ENCODE measurements around the gene EFNA5. TPM values are rescaled to one million over a fixed set of nuclear protein-coding genes. Genes with fewer than 3 reads are reported as not detected.

Gene EFNA5
- total RNA-seq, 1 donor from 2014 or later, result 10.2 TPM

DNA sequence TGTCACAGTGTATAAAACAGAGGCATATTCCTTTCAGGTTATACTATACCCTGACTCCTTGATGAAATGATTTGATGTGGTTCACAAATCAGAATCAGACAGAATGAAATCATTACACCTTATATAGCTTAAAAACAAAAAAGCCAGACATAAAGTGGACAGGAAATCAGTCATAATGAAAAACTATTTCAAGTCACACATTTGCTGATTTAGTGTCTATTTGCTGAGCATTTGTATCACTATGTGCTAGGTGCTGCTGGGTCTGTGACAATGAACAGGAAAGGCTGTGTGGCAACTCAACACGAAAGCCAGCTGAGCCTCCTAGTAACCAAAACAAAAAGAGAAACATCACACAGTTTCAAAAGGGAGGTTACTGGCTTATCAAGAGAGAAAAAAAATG is 194.0 kb downstream of the EFNA5 start:
- no peak overlapping the region for H3K4me3 ChIP-seq
- H3K36me3 ChIP-seq, result no peaks in the 10 kb centered on the region
- TF ChIP-seq, protein P1, sequence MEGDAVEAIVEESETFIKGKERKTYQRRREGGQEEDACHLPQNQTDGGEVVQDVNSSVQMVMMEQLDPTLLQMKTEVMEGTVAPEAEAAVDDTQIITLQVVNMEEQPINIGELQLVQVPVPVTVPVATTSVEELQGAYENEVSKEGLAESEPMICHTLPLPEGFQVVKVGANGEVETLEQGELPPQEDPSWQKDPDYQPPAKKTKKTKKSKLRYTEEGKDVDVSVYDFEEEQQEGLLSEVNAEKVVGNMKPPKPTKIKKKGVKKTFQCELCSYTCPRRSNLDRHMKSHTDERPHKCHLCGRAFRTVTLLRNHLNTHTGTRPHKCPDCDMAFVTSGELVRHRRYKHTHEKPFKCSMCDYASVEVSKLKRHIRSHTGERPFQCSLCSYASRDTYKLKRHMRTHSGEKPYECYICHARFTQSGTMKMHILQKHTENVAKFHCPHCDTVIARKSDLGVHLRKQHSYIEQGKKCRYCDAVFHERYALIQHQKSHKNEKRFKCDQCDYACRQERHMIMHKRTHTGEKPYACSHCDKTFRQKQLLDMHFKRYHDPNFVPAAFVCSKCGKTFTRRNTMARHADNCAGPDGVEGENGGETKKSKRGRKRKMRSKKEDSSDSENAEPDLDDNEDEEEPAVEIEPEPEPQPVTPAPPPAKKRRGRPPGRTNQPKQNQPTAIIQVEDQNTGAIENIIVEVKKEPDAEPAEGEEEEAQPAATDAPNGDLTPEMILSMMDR (IDR thresholded peaks at IDR 0.05), result no peak
- H3K4me1 ChIP-seq, result peaks cover 5% of the 10 kb centered on the region
- H3K27me3 ChIP-seq (ENCODE audit: low read depth), result no peaks in the 10 kb centered on the region
- DNase-seq (no peak), ATAC-seq (peak; percentile 69 to 80)
- intact Hi-C loops (cut with DNase I), result no loop called here
- H3K9me3 ChIP-seq, result no peaks in the 10 kb centered on the region
- H3K27ac ChIP-seq, result peak overlapping the region; percentile 5

DNA sequence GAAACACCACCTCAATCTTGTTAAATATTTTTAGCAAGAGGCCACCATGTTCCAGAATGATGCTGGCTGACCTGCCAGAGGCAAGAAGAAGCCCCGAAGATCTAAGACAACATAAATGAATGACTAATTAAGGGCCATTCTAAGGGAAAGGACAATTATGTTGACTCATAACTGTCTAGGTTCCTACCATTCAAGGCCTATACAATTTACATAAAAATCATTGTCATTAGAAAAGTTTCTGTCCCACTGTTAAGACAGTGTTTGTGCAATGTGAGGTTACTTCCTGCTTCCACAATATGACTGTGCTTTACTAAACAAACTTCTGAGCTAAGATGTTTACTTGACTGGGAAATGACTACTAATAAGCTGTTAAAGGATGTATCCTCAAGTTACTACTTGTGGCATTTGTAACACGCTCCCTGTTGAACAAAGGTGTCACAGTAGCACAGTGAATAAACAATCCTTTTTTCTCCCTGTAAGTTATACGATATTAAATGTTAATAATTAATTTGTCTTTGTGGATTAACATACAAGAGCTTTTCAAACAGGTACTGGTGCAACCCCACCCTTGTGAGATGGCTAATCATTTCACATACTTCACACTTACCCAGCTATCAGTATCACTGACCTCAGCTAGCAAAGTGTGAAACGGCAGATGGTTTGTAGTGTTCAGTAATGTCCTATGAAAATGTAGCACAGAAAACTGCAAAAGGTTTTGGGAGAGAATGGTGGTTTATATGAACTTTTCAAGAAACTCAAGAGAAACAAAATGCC is 195.8 kb downstream of the EFNA5 start:
- no peaks in the 10 kb centered on the region for H3K36me3 ChIP-seq
- no peaks in the 10 kb centered on the region for H3K27me3 ChIP-seq (ENCODE audit: low read depth)
- H3K4me1 ChIP-seq, result peaks cover 10% of the 10 kb centered on the region
- H3K27ac ChIP-seq, result peak overlapping the region; percentile 61
- TF ChIP-seq, protein P1 (IDR thresholded peaks at IDR 0.05), result no peak
- ATAC-seq, result peak; percentile 72 to 77
- H3K9me3 ChIP-seq, result no peaks in the 10 kb centered on the region
- no peak for DNase-seq
- intact Hi-C loops (cut with DNase I), result no loop called here
- H3K4me3 ChIP-seq, result no peak overlapping the region

DNA sequence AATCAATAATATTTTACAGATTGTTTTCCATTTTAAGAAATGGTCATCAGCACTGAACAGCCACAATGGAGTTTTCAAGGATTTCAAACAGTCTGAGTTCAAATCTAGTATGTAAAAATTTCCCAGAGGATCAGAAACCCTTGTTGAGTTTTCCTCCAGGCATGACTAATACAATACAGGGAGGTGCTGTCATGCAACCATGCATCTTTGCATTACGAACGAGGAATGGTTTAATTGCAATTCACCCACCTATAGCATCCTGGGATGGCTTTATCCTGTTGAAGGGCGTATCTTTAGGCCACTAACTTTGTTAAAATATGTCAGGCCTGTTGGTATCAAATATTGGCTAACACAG is 196.4 kb downstream of the EFNA5 start:
- TF ChIP-seq, protein P1 (IDR thresholded peaks at IDR 0.05), result no peak
- Histone ChIP-seq H3K36me3 (no peaks in the 10 kb centered on the region), H3K27ac (peak overlapping the region; percentile 61), H3K4me3 (no peak overlapping the region), H3K9me3 (no peaks in the 10 kb centered on the region), H3K4me1 (peaks cover 14% of the 10 kb centered on the region), H3K27me3 (ENCODE audit: low read depth) (no peaks in the 10 kb centered on the region)
- intact Hi-C loops (cut with DNase I), result no loop called here
- DNase-seq, result no peak
- ATAC-seq, result peak in 1 of 2 donors; percentile 5

DNA sequence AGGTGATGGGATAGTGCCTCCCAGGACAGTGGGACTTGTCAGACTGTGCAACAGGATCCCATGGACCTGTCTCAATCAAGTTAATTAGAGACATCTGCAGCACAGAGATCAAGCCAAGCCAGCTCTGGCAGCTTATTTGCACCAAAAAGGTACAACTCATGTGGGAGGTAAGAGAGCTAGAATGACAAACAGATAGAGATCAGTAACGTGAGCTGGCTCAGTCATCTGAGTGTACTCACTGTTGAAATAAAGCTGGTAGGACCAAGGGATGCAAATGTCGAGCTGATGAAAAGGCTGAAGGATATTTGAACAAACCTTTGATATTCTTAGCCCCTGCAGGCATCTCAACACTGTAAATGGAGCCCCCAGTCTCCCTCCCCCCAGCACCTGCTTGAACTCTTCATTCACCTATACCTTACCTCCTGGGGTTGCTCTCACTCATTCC is 198.1 kb downstream of the EFNA5 start:
- no peak for ATAC-seq
- no peak overlapping the region for H3K27ac ChIP-seq
- DNase-seq, result no peak
- TF ChIP-seq, protein P1 (IDR thresholded peaks at IDR 0.05), result no peak
- no peaks in the 10 kb centered on the region for H3K36me3 ChIP-seq
- peaks cover 19% of the 10 kb centered on the region for H3K4me1 ChIP-seq
- no peaks in the 10 kb centered on the region for H3K9me3 ChIP-seq
- intact Hi-C loops (cut with DNase I), result no loop called here
- H3K27me3 ChIP-seq (ENCODE audit: low read depth), result no peaks in the 10 kb centered on the region
- no peak overlapping the region for H3K4me3 ChIP-seq

DNA sequence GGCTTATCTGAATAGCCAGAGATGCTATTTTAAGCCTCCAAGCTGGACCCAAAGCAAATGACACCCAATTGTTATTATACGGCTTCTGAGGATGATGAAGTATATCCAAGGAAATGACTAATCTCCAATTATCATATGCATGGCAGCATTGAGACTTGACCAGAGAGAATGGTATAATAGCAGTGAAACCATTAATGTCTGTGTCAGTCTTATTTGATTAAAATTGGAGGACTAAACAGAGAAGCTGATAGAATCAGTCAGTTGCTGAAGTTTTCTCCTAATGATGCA is 200.5 kb downstream of the EFNA5 start:
- H3K27ac ChIP-seq, result no peak overlapping the region
- no peak overlapping the region for H3K4me3 ChIP-seq
- H3K4me1 ChIP-seq, result peaks cover 19% of the 10 kb centered on the region
- ATAC-seq (no peak), DNase-seq (no peak)
- no peaks in the 10 kb centered on the region for H3K27me3 ChIP-seq (ENCODE audit: low read depth)
- H3K9me3 ChIP-seq, result no peaks in the 10 kb centered on the region
- no peaks in the 10 kb centered on the region for H3K36me3 ChIP-seq
- intact Hi-C loops (cut with DNase I), result no loop called here
- TF ChIP-seq, protein P1 (IDR thresholded peaks at IDR 0.05), result no peak

All from lower lobe of right lung (tissue), 2 donors.